WTC11 (cell line): ENCODE data around the gene KIRREL3. TPM values are rescaled to one million over a fixed set of nuclear protein-coding genes. Genes with fewer than 3 reads are reported as not detected.
A peak's percentile ranks its signal among the peaks of the same experiment; 100 is the strongest.

Experiments
- ATAC-seq: fragments of 200-7000 bp; cut with Tn5 transposase; 2 replicates; pipeline ENCODE4 v1.10.0; 2021; ENCODE audit warnings: mild to moderate bottlenecking, moderate library complexity
- CTCF ChIA-PET: fragments of 300-600 bp; sonication (Branson Sonifier 250); formaldehyde crosslinking; loops from one replicate; lab custom pipeline; 2021; ENCODE audit warnings: antibody characterized with exemption; lab: Charles Lee
- POLR2A ChIA-PET: fragments of 350-600 bp; sonication (Branson Sonifier 250); formaldehyde crosslinking; loops from one replicate; lab custom pipeline; 2021; ENCODE audit warnings: antibody characterized with exemption; lab: Charles Lee
- DNase-seq: peaks from one replicate; pipeline ENCODE4 v3.0.0; 2021; ENCODE audit warnings: low spot score
- H3K27ac Mint-ChIP-seq: 2 replicates; pipeline ENCODE4 v1.8.0; 2021; ENCODE audit warnings: mixed read lengths
- H3K27me3 Mint-ChIP-seq: 2 replicates; pipeline ENCODE4 v1.8.0; 2021; ENCODE audit warnings: low read depth, mild to moderate bottlenecking, moderate library complexity, mixed read lengths
- H3K36me3 Mint-ChIP-seq: 2 replicates; pipeline ENCODE4 v1.8.0; 2021; ENCODE audit warnings: mixed read lengths
- H3K4me1 Mint-ChIP-seq: 2 replicates; pipeline ENCODE4 v1.8.0; 2022; ENCODE audit warnings: mixed read lengths
- H3K4me3 Mint-ChIP-seq: 2 replicates; pipeline ENCODE4 v1.8.0; 2021; ENCODE audit warnings: mild to moderate bottlenecking, moderate library complexity, mixed read lengths
- H3K9me3 Mint-ChIP-seq: 2 replicates; pipeline ENCODE4 v1.8.0; 2021; ENCODE audit warnings: mixed read lengths
- CREM ChIP-seq: sonication (generic); formaldehyde crosslinking; IDR thresholded peaks from 2 replicates; pipeline ENCODE4 v1.8.1; 2022; ENCODE audit warnings: mild to moderate bottlenecking, missing genetic modification reagents, moderate library complexity
- ELF4 ChIP-seq: sonication (generic); formaldehyde crosslinking; IDR thresholded peaks from 2 replicates; pipeline ENCODE4 v1.8.1; 2022; ENCODE audit warnings: low read depth, mild to moderate bottlenecking, moderate library complexity, missing genetic modification reagents
- FOXJ3 ChIP-seq: sonication (generic); formaldehyde crosslinking; IDR thresholded peaks from 2 replicates; pipeline ENCODE4 v1.9.0; 2021; ENCODE audit warnings: missing genetic modification reagents, mild to moderate bottlenecking, borderline replicate concordance
- FOXP4 ChIP-seq: sonication (generic); formaldehyde crosslinking; IDR thresholded peaks from 2 replicates; pipeline ENCODE4 v1.8.0; 2022; ENCODE audit warnings: mild to moderate bottlenecking, missing genetic modification reagents
- GTF2I ChIP-seq: fragments of 250-450 bp; sonication (Bioruptor Pico); conservative IDR thresholded peaks from 2 replicates; pipeline ENCODE4 v1.4.0; 2021; ENCODE audit warnings: mild to moderate bottlenecking
- HMGA2 ChIP-seq: fragments of 250-450 bp; sonication (Bioruptor Pico); IDR thresholded peaks from 2 replicates; pipeline ENCODE4 v1.4.0; 2021; ENCODE audit warnings: mild to moderate bottlenecking, moderate library complexity
- JAZF1 ChIP-seq: fragments of 250-450 bp; sonication (Bioruptor Pico); IDR thresholded peaks from 2 replicates; pipeline ENCODE4 v1.9.0; 2021; ENCODE audit warnings: moderate library complexity, mild to moderate bottlenecking, inconsistent platforms
- MAX ChIP-seq: sonication (generic); formaldehyde crosslinking; IDR thresholded peaks from 2 replicates; pipeline ENCODE4 v1.8.0; 2022; ENCODE audit warnings: mild to moderate bottlenecking, missing genetic modification reagents
- MXD4 ChIP-seq: fragments of 250-450 bp; sonication (Bioruptor Pico); IDR thresholded peaks from 2 replicates; pipeline ENCODE4 v1.8.0; 2021; ENCODE audit warnings: mild to moderate bottlenecking, moderate library complexity, borderline replicate concordance
- NFE2L1 ChIP-seq: sonication (generic); formaldehyde crosslinking; IDR thresholded peaks from 2 replicates; pipeline ENCODE4 v1.8.1; 2023; ENCODE audit warnings: missing genetic modification reagents
- NR2C2 ChIP-seq: sonication (generic); formaldehyde crosslinking; IDR thresholded peaks from 2 replicates; pipeline ENCODE4 v1.8.0; 2022; ENCODE audit warnings: mild to moderate bottlenecking, missing genetic modification reagents
- NR3C1 ChIP-seq: sonication (generic); formaldehyde crosslinking; conservative IDR thresholded peaks from 2 replicates; pipeline ENCODE4 v1.8.1; 2023; ENCODE audit warnings: low read depth, mild to moderate bottlenecking, missing genetic modification reagents
- RELA ChIP-seq: sonication (generic); formaldehyde crosslinking; IDR thresholded peaks from 2 replicates; pipeline ENCODE4 v1.8.1; 2022; ENCODE audit warnings: missing genetic modification reagents, mild to moderate bottlenecking, borderline replicate concordance
- SMAD4 ChIP-seq: sonication (generic); formaldehyde crosslinking; IDR thresholded peaks from 2 replicates; pipeline ENCODE4 v1.8.0; 2022; ENCODE audit warnings: mild to moderate bottlenecking, missing genetic modification reagents
- TCF7 ChIP-seq: sonication (generic); formaldehyde crosslinking; IDR thresholded peaks from 2 replicates; pipeline ENCODE4 v1.8.0; 2022; ENCODE audit warnings: mild to moderate bottlenecking, low read depth, missing genetic modification reagents, moderate library complexity
- ZNF121 ChIP-seq: sonication (generic); formaldehyde crosslinking; IDR thresholded peaks from 2 replicates; pipeline ENCODE4 v1.8.0; 2023; ENCODE audit warnings: missing genetic modification reagents
- ZNF423 ChIP-seq: fragments of 250-450 bp; sonication (Bioruptor Pico); IDR thresholded peaks from 2 replicates; pipeline ENCODE4 v2.1.2; 2022; ENCODE audit warnings: mild to moderate bottlenecking, moderate library complexity
- ZNF512 ChIP-seq: sonication (generic); formaldehyde crosslinking; IDR thresholded peaks from 2 replicates; pipeline ENCODE4 v1.8.1; 2022; ENCODE audit warnings: missing genetic modification reagents, borderline replicate concordance
- total RNA-seq: library from RNA; stranded (reverse); gene quantifications from 3 replicates; pipeline ENCODE4 v1.2.3, GENCODE V29; 2021
- TF ChIP-seq, protein P1 (sequence below): sonication (generic); formaldehyde crosslinking; IDR thresholded peaks from 2 replicates; pipeline ENCODE4 v1.8.0; 2023; ENCODE audit warnings: mild to moderate bottlenecking, missing genetic modification reagents
- TF ChIP-seq, protein P2 (sequence below): sonication (generic); formaldehyde crosslinking; IDR thresholded peaks from 2 replicates; pipeline ENCODE4 v1.8.1; 2023; ENCODE audit warnings: mild to moderate bottlenecking, missing genetic modification reagents, moderate library complexity
- TF ChIP-seq, protein P3 (sequence below): sonication (generic); formaldehyde crosslinking; IDR thresholded peaks from 2 replicates; pipeline ENCODE4 v1.8.0; 2022; ENCODE audit warnings: mild to moderate bottlenecking, missing genetic modification reagents
- TF ChIP-seq, protein P4 (sequence below): sonication (generic); formaldehyde crosslinking; IDR thresholded peaks from 2 replicates; pipeline ENCODE4 v1.8.0; 2023; ENCODE audit warnings: missing genetic modification reagents

The KIRREL3 gene
- total RNA-seq, 1 experiment from 2014 or later: 0.59 TPM

- peaks cover 40% of the 10 kb centered on the region for H3K4me1 Mint-ChIP-seq
- CTCF ChIA-PET: interaction anchor here (0.8 to 1.2 kb wide), 2 partner anchors 10 to 90 kb away, joined by 3 to 4 read pairs; no protein-coding TSS in a partner anchor
These were observed 100.4 kb downstream of the KIRREL3 start for GRCh38 chr11:126899961-126900748.

DNA sequence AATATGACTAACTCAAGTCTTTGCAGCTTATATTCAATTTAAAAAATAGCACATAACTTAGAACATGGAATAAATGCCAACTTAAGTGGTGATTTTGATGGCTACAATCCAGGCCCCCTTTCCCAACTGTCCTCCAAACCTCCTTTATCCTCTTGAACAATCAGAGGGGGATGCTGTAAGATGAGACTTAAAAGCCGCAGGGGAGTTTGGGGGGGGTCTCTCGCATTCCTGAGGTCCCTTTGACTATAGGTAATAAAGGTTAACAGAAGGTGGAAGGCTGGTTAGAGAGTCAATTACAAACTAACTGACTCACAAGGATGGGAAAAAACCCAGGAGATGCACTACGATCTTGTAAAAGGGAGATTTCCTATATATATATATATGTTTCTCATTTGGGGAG, 101.8 kb downstream of the KIRREL3 start:
- peak; percentile 60 for ATAC-seq
- DNase-seq: peak; percentile 17
- H3K4me1 Mint-ChIP-seq: peaks cover 44% of the 10 kb centered on the region
- CTCF ChIA-PET: interaction anchor here (0.9 to 1.1 kb wide), 2 partner anchors 11 to 165 kb away, joined by 3 read pairs; no protein-coding TSS in a partner anchor
- peaks cover 19% of the 10 kb centered on the region for H3K9me3 Mint-ChIP-seq
- TF ChIP-seq HMGA2 (CRISPR knock-in tag): no peak
- TF ChIP-seq ZNF423 (CRISPR knock-in tag): no peak
- TF ChIP-seq NR2C2 (CRISPR knock-in tag): no peak
- TF ChIP-seq FOXJ3: no peak
- no peak for TF ChIP-seq ELF4 (CRISPR knock-in tag)
- TF ChIP-seq, protein P1, sequence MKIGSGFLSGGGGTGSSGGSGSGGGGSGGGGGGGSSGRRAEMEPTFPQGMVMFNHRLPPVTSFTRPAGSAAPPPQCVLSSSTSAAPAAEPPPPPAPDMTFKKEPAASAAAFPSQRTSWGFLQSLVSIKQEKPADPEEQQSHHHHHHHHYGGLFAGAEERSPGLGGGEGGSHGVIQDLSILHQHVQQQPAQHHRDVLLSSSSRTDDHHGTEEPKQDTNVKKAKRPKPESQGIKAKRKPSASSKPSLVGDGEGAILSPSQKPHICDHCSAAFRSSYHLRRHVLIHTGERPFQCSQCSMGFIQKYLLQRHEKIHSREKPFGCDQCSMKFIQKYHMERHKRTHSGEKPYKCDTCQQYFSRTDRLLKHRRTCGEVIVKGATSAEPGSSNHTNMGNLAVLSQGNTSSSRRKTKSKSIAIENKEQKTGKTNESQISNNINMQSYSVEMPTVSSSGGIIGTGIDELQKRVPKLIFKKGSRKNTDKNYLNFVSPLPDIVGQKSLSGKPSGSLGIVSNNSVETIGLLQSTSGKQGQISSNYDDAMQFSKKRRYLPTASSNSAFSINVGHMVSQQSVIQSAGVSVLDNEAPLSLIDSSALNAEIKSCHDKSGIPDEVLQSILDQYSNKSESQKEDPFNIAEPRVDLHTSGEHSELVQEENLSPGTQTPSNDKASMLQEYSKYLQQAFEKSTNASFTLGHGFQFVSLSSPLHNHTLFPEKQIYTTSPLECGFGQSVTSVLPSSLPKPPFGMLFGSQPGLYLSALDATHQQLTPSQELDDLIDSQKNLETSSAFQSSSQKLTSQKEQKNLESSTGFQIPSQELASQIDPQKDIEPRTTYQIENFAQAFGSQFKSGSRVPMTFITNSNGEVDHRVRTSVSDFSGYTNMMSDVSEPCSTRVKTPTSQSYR (CRISPR knock-in tag): no peak
- POLR2A ChIA-PET: no interaction called here
- H3K36me3 Mint-ChIP-seq: no peaks in the 10 kb centered on the region
- no peak overlapping the region for H3K4me3 Mint-ChIP-seq
- no peak overlapping the region for H3K27ac Mint-ChIP-seq
- no peaks in the 10 kb centered on the region; the same call in 1 of the 2 replicates for H3K27me3 Mint-ChIP-seq

More at GRCh38 chr11:126899961-126900748, 100.4 kb downstream of the KIRREL3 start:
- Mint-ChIP-seq H3K9me3 (peaks cover 19% of the 10 kb centered on the region), H3K4me3 (no peak overlapping the region; the same call in 1 of the 2 replicates), H3K27me3 (no peaks in the 10 kb centered on the region; the same call in 1 of the 2 replicates), H3K36me3 (no peaks in the 10 kb centered on the region), H3K27ac (0 out of 2 replicates have a peak overlapping the region, but pooled peaks have one; percentile 13)
- DNase-seq (no peak), ATAC-seq (no peak)
- TF ChIP-seq NFE2L1: no peak
- TF ChIP-seq ZNF423 (CRISPR knock-in tag): no peak
- no peak for TF ChIP-seq NR3C1 (CRISPR knock-in tag)
- no peak for TF ChIP-seq JAZF1 (CRISPR knock-in tag)
- TF ChIP-seq ZNF512 (CRISPR knock-in tag): no peak
- no peak for TF ChIP-seq FOXP4 (CRISPR knock-in tag)
- no peak for TF ChIP-seq RELA (CRISPR knock-in tag)
- TF ChIP-seq MAX (CRISPR knock-in tag): no peak
- TF ChIP-seq, protein P2, sequence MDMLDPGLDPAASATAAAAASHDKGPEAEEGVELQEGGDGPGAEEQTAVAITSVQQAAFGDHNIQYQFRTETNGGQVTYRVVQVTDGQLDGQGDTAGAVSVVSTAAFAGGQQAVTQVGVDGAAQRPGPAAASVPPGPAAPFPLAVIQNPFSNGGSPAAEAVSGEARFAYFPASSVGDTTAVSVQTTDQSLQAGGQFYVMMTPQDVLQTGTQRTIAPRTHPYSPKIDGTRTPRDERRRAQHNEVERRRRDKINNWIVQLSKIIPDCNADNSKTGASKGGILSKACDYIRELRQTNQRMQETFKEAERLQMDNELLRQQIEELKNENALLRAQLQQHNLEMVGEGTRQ (CRISPR knock-in tag): no peak
- TF ChIP-seq, protein P3, sequence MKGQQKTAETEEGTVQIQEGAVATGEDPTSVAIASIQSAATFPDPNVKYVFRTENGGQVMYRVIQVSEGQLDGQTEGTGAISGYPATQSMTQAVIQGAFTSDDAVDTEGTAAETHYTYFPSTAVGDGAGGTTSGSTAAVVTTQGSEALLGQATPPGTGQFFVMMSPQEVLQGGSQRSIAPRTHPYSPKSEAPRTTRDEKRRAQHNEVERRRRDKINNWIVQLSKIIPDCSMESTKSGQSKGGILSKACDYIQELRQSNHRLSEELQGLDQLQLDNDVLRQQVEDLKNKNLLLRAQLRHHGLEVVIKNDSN (CRISPR knock-in tag): no peak
- no peak for TF ChIP-seq NR2C2 (CRISPR knock-in tag)
- TF ChIP-seq CREM: no peak
- TF ChIP-seq MXD4 (CRISPR knock-in tag): no peak
- no peak for TF ChIP-seq GTF2I (CRISPR knock-in tag)
- no peak for TF ChIP-seq ZNF121
- no peak for TF ChIP-seq FOXJ3
- TF ChIP-seq, protein P4, sequence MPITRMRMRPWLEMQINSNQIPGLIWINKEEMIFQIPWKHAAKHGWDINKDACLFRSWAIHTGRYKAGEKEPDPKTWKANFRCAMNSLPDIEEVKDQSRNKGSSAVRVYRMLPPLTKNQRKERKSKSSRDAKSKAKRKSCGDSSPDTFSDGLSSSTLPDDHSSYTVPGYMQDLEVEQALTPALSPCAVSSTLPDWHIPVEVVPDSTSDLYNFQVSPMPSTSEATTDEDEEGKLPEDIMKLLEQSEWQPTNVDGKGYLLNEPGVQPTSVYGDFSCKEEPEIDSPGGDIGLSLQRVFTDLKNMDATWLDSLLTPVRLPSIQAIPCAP (CRISPR knock-in tag): no peak
- TF ChIP-seq SMAD4 (CRISPR knock-in tag): no peak
- no peak for TF ChIP-seq TCF7 (CRISPR knock-in tag)
- POLR2A ChIA-PET: no interaction called here
